Natural killer cell treated with Interleukin-12 subunit alpha and Interleukin-12 subunit beta and Interleukin-15 and Interleukin-18, amount 100 ng/mL, for 72 hours (primary cell): ENCODE measurements around the gene DDX39A. TPM values are rescaled to one million over a fixed set of nuclear protein-coding genes. Genes with fewer than 3 reads are reported as not detected.
"Not testable (repeated sequence)": the region's sequence is repeated elsewhere in the genome, so short reads cannot be mapped to it uniquely, and the experiment has no call there.

Source experiments
- ATAC-seq, 2 donors: fragments of 150-1000 bp; cut with Tn5 transposase in 1 of 2; sonication (Bioruptor Pico), chemical (Tn5 transposase) in 1 of 2; 2 replicates each; pipeline ENCODE4 v1.10.0; 2021
- DNase-seq: peaks from one replicate; pipeline ENCODE4 v3.0.0; 2022; ENCODE audit warnings: low spot score
- H3K27ac Mint-ChIP-seq, 2 donors: 1 replicate in 1 of 2; 2 replicates in 1 of 2; pipeline ENCODE4 v1.8.0; 2022; ENCODE audit warnings: mixed read lengths in 2 of 2, mild to moderate bottlenecking in 1 of 2, moderate library complexity in 1 of 2
- H3K27me3 Mint-ChIP-seq, 2 donors: 1 replicate in 1 of 2; 2 replicates in 1 of 2; pipeline ENCODE4 v1.8.0; 2022; ENCODE audit warnings: mixed read lengths in 2 of 2
- H3K36me3 Mint-ChIP-seq: one replicate; pipeline ENCODE4 v1.8.0; 2022; ENCODE audit warnings: mixed read lengths
- H3K4me1 Mint-ChIP-seq, 2 donors: 1 replicate in 1 of 2; 2 replicates in 1 of 2; pipeline ENCODE4 v1.8.0; 2022; ENCODE audit warnings: low read depth in 2 of 2, mixed read lengths in 2 of 2, mild to moderate bottlenecking in 1 of 2
- H3K4me3 Mint-ChIP-seq: one replicate; pipeline ENCODE4 v1.8.0; 2022; ENCODE audit warnings: mixed read lengths
- H3K9me3 Mint-ChIP-seq: 2 replicates; pipeline ENCODE4 v1.8.0; 2022; ENCODE audit warnings: mixed read lengths
- total RNA-seq, 2 donors: library from RNA; stranded (reverse); gene quantifications; one replicate each; pipeline ENCODE4 v1.2.3, GENCODE V29; 2022

DDX39A gene
- total RNA-seq, 2 donors from 2014 or later, result 225 to 449 TPM

GRCh38 chr19:14408491-14409145 lies 10.5 kb downstream of the DDX39A start:
- ATAC-seq (no peak), DNase-seq (no peak)
- no peaks in the 10 kb centered on the region for H3K9me3 Mint-ChIP-seq
- peak overlapping the region; percentile 78 to 80 for H3K27ac Mint-ChIP-seq
- peaks cover 33 to 55% of the 10 kb centered on the region in 2 donors for H3K4me1 Mint-ChIP-seq
- H3K4me3 Mint-ChIP-seq, result no peak overlapping the region
- no peaks in the 10 kb centered on the region for H3K27me3 Mint-ChIP-seq
- H3K36me3 Mint-ChIP-seq, result peaks cover 5% of the 10 kb centered on the region

GRCh38 chr19:14407605-14408484 lies 11.3 kb downstream of the DDX39A start:
- Mint-ChIP-seq H3K9me3 (no peaks in the 10 kb centered on the region), H3K27me3 (no peaks in the 10 kb centered on the region), H3K27ac (peak overlapping the region; percentile 78 to 80), H3K36me3 (peaks cover 5% of the 10 kb centered on the region), H3K4me1 (peaks cover 25 to 49% of the 10 kb centered on the region in 2 donors), H3K4me3 (no peak overlapping the region)
- no peak for ATAC-seq
- DNase-seq, result no peak

GRCh38 chr19:14406645-14407401 lies 12.3 kb downstream of the DDX39A start:
- Mint-ChIP-seq H3K27me3 (no peaks in the 10 kb centered on the region), H3K4me3 (no peak overlapping the region), H3K9me3 (no peaks in the 10 kb centered on the region), H3K27ac (peak overlapping the region; percentile 68 to 80), H3K4me1 (peaks cover 23 to 46% of the 10 kb centered on the region in 2 donors), H3K36me3 (peaks cover 5% of the 10 kb centered on the region)
- ATAC-seq, result no peak
- no peak for DNase-seq

GRCh38 chr19:14405758-14406644 lies 13.1 kb downstream of the DDX39A start:
- Mint-ChIP-seq H3K9me3 (no peaks in the 10 kb centered on the region), H3K4me3 (no peak overlapping the region), H3K27ac (peak overlapping the region; percentile 68 to 80), H3K36me3 (peaks cover 5% of the 10 kb centered on the region), H3K4me1 (peaks cover 15 to 38% of the 10 kb centered on the region in 2 donors), H3K27me3 (no peaks in the 10 kb centered on the region)
- DNase-seq, result peak; percentile 91
- ATAC-seq, result peak; percentile 83 to 89

GRCh38 chr19:14405380-14405757 lies 13.8 kb downstream of the DDX39A start:
- Mint-ChIP-seq H3K9me3 (no peaks in the 10 kb centered on the region), H3K27me3 (no peaks in the 10 kb centered on the region), H3K27ac (peak overlapping the region; percentile 58 to 68), H3K36me3 (peaks cover 5% of the 10 kb centered on the region), H3K4me1 (peaks cover 12 to 35% of the 10 kb centered on the region in 2 donors), H3K4me3 (no peak overlapping the region)
- no peak for ATAC-seq
- no peak for DNase-seq

- Mint-ChIP-seq H3K9me3 (no peaks in the 10 kb centered on the region), H3K36me3 (peaks cover 5% of the 10 kb centered on the region), H3K27ac (peak overlapping the region; percentile 46 to 58), H3K27me3 (no peaks in the 10 kb centered on the region), H3K4me1 (peaks cover 12 to 28% of the 10 kb centered on the region in 2 donors), H3K4me3 (no peak overlapping the region)
- DNase-seq (no peak), ATAC-seq (no peak)
These were observed 14.8 kb downstream of the DDX39A start for GRCh38 chr19:14404312-14404711.

GRCh38 chr19:14403145-14403930 lies 15.8 kb downstream of the DDX39A start:
- H3K4me1 Mint-ChIP-seq, result peaks cover 8 to 25% of the 10 kb centered on the region in 2 donors
- H3K36me3 Mint-ChIP-seq, H3K9me3 Mint-ChIP-seq, H3K27ac Mint-ChIP-seq, H3K27me3 Mint-ChIP-seq, DNase-seq, H3K4me3 Mint-ChIP-seq, ATAC-seq: not testable (repeated sequence)

- Mint-ChIP-seq H3K27ac (peak overlapping the region; percentile 8 to 79), H3K4me1 (peaks cover 10 to 26% of the 10 kb centered on the region in 2 donors), H3K4me3 (no peak overlapping the region), H3K27me3 (no peaks in the 10 kb centered on the region), H3K36me3 (peaks cover 6% of the 10 kb centered on the region), H3K9me3 (no peaks in the 10 kb centered on the region)
- DNase-seq (no peak), ATAC-seq (no peak)
These were observed 16.6 kb downstream of the DDX39A start for GRCh38 chr19:14402332-14403144.

- H3K36me3 Mint-ChIP-seq, result peaks cover 11% of the 10 kb centered on the region
- no peaks in the 10 kb centered on the region for H3K27me3 Mint-ChIP-seq
- ATAC-seq, result no peak
- H3K4me3 Mint-ChIP-seq, result no peak overlapping the region
- peaks cover 10 to 25% of the 10 kb centered on the region in 2 donors for H3K4me1 Mint-ChIP-seq
- DNase-seq, result no peak
- H3K27ac Mint-ChIP-seq, result peak overlapping the region; percentile 8 to 79
- no peaks in the 10 kb centered on the region for H3K9me3 Mint-ChIP-seq
These were observed 17.5 kb downstream of the DDX39A start for GRCh38 chr19:14401468-14402195.

GRCh38 chr19:14400951-14401431 lies 18.1 kb downstream of the DDX39A start:
- H3K4me1 Mint-ChIP-seq, result peaks cover 10 to 20% of the 10 kb centered on the region in 2 donors
- H3K27me3 Mint-ChIP-seq, result no peaks in the 10 kb centered on the region
- H3K36me3 Mint-ChIP-seq, result peaks cover 11% of the 10 kb centered on the region
- H3K9me3 Mint-ChIP-seq, result no peaks in the 10 kb centered on the region
- ATAC-seq (no peak), DNase-seq (no peak)
- H3K4me3 Mint-ChIP-seq, result no peak overlapping the region
- peak overlapping the region in 1 of 2 donors; percentile 79 for H3K27ac Mint-ChIP-seq

- not testable (repeated sequence) for H3K4me3 Mint-ChIP-seq, H3K27me3 Mint-ChIP-seq, ATAC-seq, H3K9me3 Mint-ChIP-seq, DNase-seq
- H3K36me3 Mint-ChIP-seq, result peaks cover 11% of the 10 kb centered on the region
- H3K4me1 Mint-ChIP-seq, result peaks cover 8 to 16% of the 10 kb centered on the region in 2 donors
- peak overlapping the region; percentile 56 to 81 for H3K27ac Mint-ChIP-seq
These were observed 22.0 kb downstream of the DDX39A start for GRCh38 chr19:14397168-14397567.
